ENCODE data around the gene WIPF1. TPM values are rescaled to one million over a fixed set of nuclear protein-coding genes. Genes with fewer than 3 reads are reported as not detected.

WIPF1 gene
- total and polyA plus RNA-seq, 4 donors: 18.5 to 64.1 (median 49.0) TPM

DNA sequence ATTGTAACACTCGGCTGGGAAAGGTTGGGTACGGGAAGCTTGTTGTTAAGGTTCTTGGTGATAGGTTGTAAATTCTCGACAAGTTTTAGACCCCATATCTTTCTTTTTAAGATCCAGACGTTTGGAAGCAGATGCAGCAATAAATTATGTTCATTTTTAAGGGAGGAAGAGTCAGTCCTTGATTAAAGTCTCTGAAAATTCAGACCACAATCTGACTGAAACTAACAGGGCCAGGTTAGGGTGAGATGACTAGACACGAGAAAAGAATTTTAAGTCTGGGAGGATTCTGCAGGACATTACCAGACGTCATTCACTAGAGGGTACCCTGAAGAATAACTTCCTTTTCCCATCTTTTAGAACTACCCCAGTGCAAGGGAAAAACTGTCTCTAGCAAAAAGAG lies 16.1 kb downstream of the WIPF1 start:
- Histone ChIP-seq H3K4me1 (ENCODE audit: control insufficient read depth in 5 of 5, insufficient read depth in 5 of 5, low read length in 5 of 5) (peaks cover 1 to 13% (median 4%) of the 10 kb centered on the region in 5 donors), H3K27ac (ENCODE audit: low read depth in 1 of 2, low read length in 1 of 2) (no peak overlapping the region), H3K27me3 (ENCODE audit: control insufficient read depth in 3 of 3, insufficient read depth in 3 of 3, low read length in 2 of 3) (no peaks in the 10 kb centered on the region), H3K9ac (ENCODE audit: insufficient read depth in 1 of 2, low read length in 2 of 2) (no peak overlapping the region), H3K4me3 (no peak overlapping the region), H3K9me3 (ENCODE audit: control insufficient read depth in 4 of 4, insufficient read depth in 3 of 4, low read length in 3 of 4) (no peaks in the 10 kb centered on the region), H3K36me3 (ENCODE audit: control insufficient read depth in 4 of 4, insufficient read depth in 4 of 4, low read length in 4 of 4) (peaks cover 2 to 15% (median 8%) of the 10 kb centered on the region in 4 donors)
- DNase-seq (no peak), ATAC-seq (ENCODE audit: insufficient read depth, low FRiP score) (no peak)
- TF ChIP-seq, protein P1, sequence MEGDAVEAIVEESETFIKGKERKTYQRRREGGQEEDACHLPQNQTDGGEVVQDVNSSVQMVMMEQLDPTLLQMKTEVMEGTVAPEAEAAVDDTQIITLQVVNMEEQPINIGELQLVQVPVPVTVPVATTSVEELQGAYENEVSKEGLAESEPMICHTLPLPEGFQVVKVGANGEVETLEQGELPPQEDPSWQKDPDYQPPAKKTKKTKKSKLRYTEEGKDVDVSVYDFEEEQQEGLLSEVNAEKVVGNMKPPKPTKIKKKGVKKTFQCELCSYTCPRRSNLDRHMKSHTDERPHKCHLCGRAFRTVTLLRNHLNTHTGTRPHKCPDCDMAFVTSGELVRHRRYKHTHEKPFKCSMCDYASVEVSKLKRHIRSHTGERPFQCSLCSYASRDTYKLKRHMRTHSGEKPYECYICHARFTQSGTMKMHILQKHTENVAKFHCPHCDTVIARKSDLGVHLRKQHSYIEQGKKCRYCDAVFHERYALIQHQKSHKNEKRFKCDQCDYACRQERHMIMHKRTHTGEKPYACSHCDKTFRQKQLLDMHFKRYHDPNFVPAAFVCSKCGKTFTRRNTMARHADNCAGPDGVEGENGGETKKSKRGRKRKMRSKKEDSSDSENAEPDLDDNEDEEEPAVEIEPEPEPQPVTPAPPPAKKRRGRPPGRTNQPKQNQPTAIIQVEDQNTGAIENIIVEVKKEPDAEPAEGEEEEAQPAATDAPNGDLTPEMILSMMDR (IDR thresholded peaks at IDR 0.05; ENCODE audit: control extremely low read depth, extremely low read depth): no peak
- 63 to 75% methylated on average over 6 of the region's 6 CpGs for WGBS, 2 donors

- H3K4me1 ChIP-seq (ENCODE audit: control insufficient read depth in 5 of 5, insufficient read depth in 5 of 5, low read length in 5 of 5): peaks cover 1 to 11% (median 4%) of the 10 kb centered on the region in 5 donors
- no peak overlapping the region for H3K4me3 ChIP-seq
- TF ChIP-seq, protein P1 (IDR thresholded peaks at IDR 0.05; ENCODE audit: control extremely low read depth, extremely low read depth): no peak
- DNase-seq (no peak), ATAC-seq (ENCODE audit: insufficient read depth, low FRiP score) (no peak)
- no peak overlapping the region for H3K27ac ChIP-seq (ENCODE audit: low read depth in 1 of 2, low read length in 1 of 2)
- H3K9me3 ChIP-seq (ENCODE audit: control insufficient read depth in 4 of 4, insufficient read depth in 3 of 4, low read length in 3 of 4): no peaks in the 10 kb centered on the region
- peaks cover 2 to 16% (median 8%) of the 10 kb centered on the region in 4 donors for H3K36me3 ChIP-seq (ENCODE audit: control insufficient read depth in 4 of 4, insufficient read depth in 4 of 4, low read length in 4 of 4)
- H3K9ac ChIP-seq (ENCODE audit: insufficient read depth in 1 of 2, low read length in 2 of 2): no peak overlapping the region
- WGBS, 2 donors: 92 to 94% methylated on average over 2 of the region's 2 CpGs
- H3K27me3 ChIP-seq (ENCODE audit: control insufficient read depth in 3 of 3, insufficient read depth in 3 of 3, low read length in 2 of 3): no peaks in the 10 kb centered on the region
These were observed 16.7 kb downstream of the WIPF1 start for GRCh38 chr2:174580951-174581350.

DNA sequence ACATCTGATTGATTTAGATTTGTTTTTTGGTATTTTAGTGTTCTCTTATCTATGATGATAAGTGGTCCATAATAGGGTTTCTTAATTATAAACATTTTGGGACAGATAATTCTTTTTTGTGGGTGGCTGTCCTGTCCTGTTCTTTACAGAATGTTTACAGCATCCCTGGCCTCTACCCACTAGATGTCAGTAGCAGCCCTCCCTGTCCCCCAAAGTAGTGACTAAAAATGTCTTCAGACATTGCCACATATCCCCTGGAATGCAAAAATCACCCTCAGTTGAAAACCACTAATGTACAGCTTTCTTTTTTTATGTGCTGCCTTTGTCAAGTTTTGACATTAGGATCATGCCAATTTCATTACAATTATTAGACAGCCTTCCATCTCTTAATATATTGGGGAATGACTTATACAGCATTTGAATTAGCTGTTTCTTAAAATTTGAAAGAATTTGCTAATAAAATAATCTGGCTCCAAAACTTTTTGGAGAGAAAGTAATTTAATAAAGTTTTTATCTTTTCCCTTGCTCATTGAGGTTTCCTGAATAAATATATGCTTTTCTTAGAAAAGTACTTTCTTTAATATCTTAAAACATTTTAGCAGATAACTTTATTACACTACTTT lies 19.5 kb downstream of the WIPF1 start:
- no peak overlapping the region for H3K9ac ChIP-seq (ENCODE audit: insufficient read depth in 1 of 2, low read length in 2 of 2)
- H3K27ac ChIP-seq (ENCODE audit: low read depth in 1 of 2, low read length in 1 of 2): no peak overlapping the region
- H3K4me1 ChIP-seq (ENCODE audit: control insufficient read depth in 5 of 5, insufficient read depth in 5 of 5, low read length in 5 of 5): peaks cover 0 to 14% (median 3%) of the 10 kb centered on the region in 5 donors
- ATAC-seq (ENCODE audit: insufficient read depth, low FRiP score) (no peak), DNase-seq (peak; percentile 35 to 75 (median 71))
- TF ChIP-seq, protein P1 (IDR thresholded peaks at IDR 0.05; ENCODE audit: control extremely low read depth, extremely low read depth): peak; percentile 15
- H3K36me3 ChIP-seq (ENCODE audit: control insufficient read depth in 4 of 4, insufficient read depth in 4 of 4, low read length in 4 of 4): peaks cover 2 to 18% (median 10%) of the 10 kb centered on the region in 4 donors
- no peaks in the 10 kb centered on the region for H3K9me3 ChIP-seq (ENCODE audit: control insufficient read depth in 4 of 4, insufficient read depth in 3 of 4, low read length in 3 of 4)
- no peak overlapping the region for H3K4me3 ChIP-seq
- H3K27me3 ChIP-seq (ENCODE audit: control insufficient read depth in 3 of 3, insufficient read depth in 3 of 3, low read length in 2 of 3): no peaks in the 10 kb centered on the region
